Naive thymus-derived CD8-positive, alpha-beta T cell (primary cell): Measurements from ENCODE around the gene PSMG3. TPM values are rescaled to one million over a fixed set of nuclear protein-coding genes. Genes with fewer than 3 reads are reported as not detected.
A peak's percentile ranks its signal among the peaks of the same experiment; 100 is the strongest.

ENCODE experiments used
- ATAC-seq, 2 donors: fragments of 150-1000 bp; cut with Tn5 transposase in 1 of 2; sonication (Bioruptor Pico), chemical (Tn5 transposase) in 1 of 2; 1 replicate in 1 of 2; 2 replicates in 1 of 2; pipeline ENCODE4 v1.10.0; 2021; ENCODE audit warnings: mild to moderate bottlenecking in 2 of 2, moderate library complexity in 2 of 2
- POLR2A ChIA-PET: fragments of 350-600 bp; sonication (Branson Sonifier 250); formaldehyde crosslinking; loops from one replicate; lab custom pipeline; 2021; ENCODE audit warnings: antibody characterized with exemption; lab: Charles Lee
- DNase-seq, 10 donors: peaks; one replicate each; pipeline versions ENCODE4 v3.0.0 to v3.0.0-alpha.2; 2020 to 2022
- H3K27ac Mint-ChIP-seq, 10 donors: one replicate each; pipeline ENCODE4 v1.8.0; 2020 to 2022; ENCODE audit warnings: mild to moderate bottlenecking in 10 of 10, mixed read lengths in 10 of 10, moderate library complexity in 4 of 10, inconsistent platforms in 1 of 10
- H3K27me3 Mint-ChIP-seq, 5 donors: one replicate each; pipeline ENCODE4 v1.8.0; 2021 to 2022; ENCODE audit warnings: mixed read lengths in 5 of 5
- H3K36me3 Mint-ChIP-seq, 3 donors: one replicate each; pipeline ENCODE4 v1.8.0; 2020 to 2022; ENCODE audit warnings: mixed read lengths in 3 of 3, mild to moderate bottlenecking in 2 of 3, inconsistent platforms in 1 of 3
- H3K4me1 Mint-ChIP-seq, 4 donors: one replicate each; pipeline ENCODE4 v1.8.0; 2021 to 2022; ENCODE audit warnings: mixed read lengths in 4 of 4
- H3K4me3 Mint-ChIP-seq, 10 donors: one replicate each; pipeline ENCODE4 v1.8.0; 2020 to 2022; ENCODE audit warnings: mild to moderate bottlenecking in 10 of 10, mixed read lengths in 10 of 10, moderate library complexity in 6 of 10, inconsistent platforms in 1 of 10
- H3K9me3 Mint-ChIP-seq, 9 donors: one replicate each; pipeline ENCODE4 v1.8.0; 2020 to 2022; ENCODE audit warnings: mixed read lengths in 9 of 9, mild to moderate bottlenecking in 3 of 9, inconsistent platforms in 1 of 9, moderate library complexity in 1 of 9
- polyA plus RNA-seq, 3 donors: library from polyadenylated mRNA; unstranded; fragments of 300-500 nt; fragmentation: Illumina TruSeq; gene quantifications; one replicate each; pipeline ENCODE4 v1.2.3, GENCODE V29; 2021
- total RNA-seq, 8 experiments: library from RNA in 2 of 8; stranded (reverse) in 2 of 8; gene quantifications; one replicate each; pipeline ENCODE4 v1.2.3 and lab custom pipeline; 2021 to 2026

PSMG3 gene
- total and polyA plus RNA-seq, 5 experiments from 2014 or later = 24.3 to 45.8 (median 43.5) TPM

DNA sequence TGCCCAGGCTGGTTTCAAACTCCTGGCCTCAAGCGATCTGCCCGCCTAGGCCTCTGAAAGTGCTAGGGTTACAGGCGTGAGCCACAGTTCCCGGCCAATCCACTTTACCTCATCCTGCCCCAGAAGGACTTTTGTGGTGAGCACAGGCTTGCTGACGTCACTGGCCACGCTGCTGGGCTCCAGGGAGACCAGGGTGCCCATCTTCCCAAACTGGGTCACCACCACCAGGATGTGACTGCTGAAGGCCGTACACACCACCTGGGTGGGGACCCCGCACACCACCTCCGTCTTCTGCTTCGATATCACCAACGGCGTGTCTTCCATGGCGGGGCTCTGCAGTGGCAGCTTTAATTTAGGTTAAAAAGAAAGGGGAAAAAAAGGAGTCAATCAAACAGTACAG, 816 bp downstream of the PSMG3 start:
- ATAC-seq (no peak), DNase-seq (no peak)
- no peaks in the 10 kb centered on the region for H3K9me3 Mint-ChIP-seq

DNA sequence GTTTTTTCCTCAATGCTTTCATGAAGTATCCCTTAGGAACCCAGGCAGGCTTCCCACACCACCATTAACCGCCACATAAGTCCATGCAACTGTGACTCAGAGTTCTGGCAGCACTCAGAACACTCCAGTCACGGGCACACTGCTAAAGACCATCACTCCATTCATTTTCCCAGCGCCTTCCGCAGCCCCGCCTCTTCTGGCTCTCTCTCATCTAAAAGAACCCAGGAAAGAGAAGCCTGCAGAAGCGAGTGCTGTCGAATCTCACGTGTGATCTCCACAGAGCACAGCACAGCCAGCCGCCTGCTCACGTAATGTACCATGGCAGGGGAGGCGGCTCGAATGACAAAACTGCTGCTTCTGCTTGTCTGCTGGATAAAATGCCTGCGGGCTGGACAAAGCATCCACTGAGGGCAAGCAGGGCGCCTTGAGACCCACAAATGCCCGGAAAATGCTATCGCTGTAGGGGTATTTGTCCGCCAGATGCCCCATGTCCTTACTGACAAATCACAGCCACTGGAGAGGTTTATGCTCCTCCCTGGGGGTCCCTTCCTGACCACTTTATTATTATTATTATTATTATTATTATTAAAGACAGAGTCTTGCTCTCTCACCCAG, 1.8 kb downstream of the PSMG3 start:
- Mint-ChIP-seq H3K27me3 (no peaks in the 10 kb centered on the region), H3K27ac (peak overlapping the region in 3 of 10 donors; percentile 56 to 63 (median 57)), H3K36me3 (peaks cover 0 to 30% (median 0%) of the 10 kb centered on the region in 3 donors), H3K9me3 (no peaks in the 10 kb centered on the region), H3K4me3 (peak overlapping the region in 6 of 10 donors; percentile 30 to 60 (median 42)), H3K4me1 (peaks cover 8 to 33% (median 30%) of the 10 kb centered on the region in 4 donors)
- DNase-seq (no peak), ATAC-seq (no peak)
- POLR2A ChIA-PET = interaction anchor here (1.1 kb wide), 1 partner anchor 63 kb away, joined by 3 read pairs; no protein-coding TSS in a partner anchor

More for the DNA sequence above, 816 bp downstream of the PSMG3 start:
- Mint-ChIP-seq H3K36me3 (peaks cover 0 to 30% (median 0%) of the 10 kb centered on the region in 3 donors), H3K4me1 (peaks cover 10 to 33% (median 30%) of the 10 kb centered on the region in 4 donors), H3K27me3 (no peaks in the 10 kb centered on the region), H3K4me3 (peak overlapping the region; percentile 73 to 86 (median 85)), H3K27ac (peak overlapping the region; percentile 76 to 93 (median 86))
- POLR2A ChIA-PET = interaction anchor here (0.7 to 1.8 kb wide), 3 partner anchors 29 to 292 kb away, joined by 3 to 6 read pairs (median 5); no protein-coding TSS in a partner anchor

- H3K4me3 Mint-ChIP-seq = peak overlapping the region in 3 of 10 donors; percentile 37 to 55 (median 54)
- ATAC-seq (no peak), DNase-seq (no peak)
- no peaks in the 10 kb centered on the region for H3K27me3 Mint-ChIP-seq
- peaks cover 0 to 25% (median 0%) of the 10 kb centered on the region in 3 donors for H3K36me3 Mint-ChIP-seq
- no peaks in the 10 kb centered on the region for H3K9me3 Mint-ChIP-seq
- H3K27ac Mint-ChIP-seq = peak overlapping the region in 5 of 10 donors; percentile 35 to 85 (median 53)
- POLR2A ChIA-PET = no interaction called here
- peaks cover 8 to 30% (median 27%) of the 10 kb centered on the region in 4 donors for H3K4me1 Mint-ChIP-seq
These were observed 2.6 kb downstream of the PSMG3 start for GRCh38 chr7:1567049-1567771.

- H3K9me3 Mint-ChIP-seq = no peaks in the 10 kb centered on the region
- ATAC-seq (no peak), DNase-seq (no peak)
- POLR2A ChIA-PET = no interaction called here
- H3K4me1 Mint-ChIP-seq = peaks cover 11 to 27% (median 22%) of the 10 kb centered on the region in 4 donors
- peak overlapping the region in 1 of 10 donors; percentile 85 for H3K27ac Mint-ChIP-seq
- H3K36me3 Mint-ChIP-seq = peaks cover 0 to 25% (median 0%) of the 10 kb centered on the region in 3 donors
- no peaks in the 10 kb centered on the region for H3K27me3 Mint-ChIP-seq
- peak overlapping the region in 1 of 10 donors; percentile 37 for H3K4me3 Mint-ChIP-seq
These were observed 3.2 kb downstream of the PSMG3 start for GRCh38 chr7:1566687-1567048.

DNA sequence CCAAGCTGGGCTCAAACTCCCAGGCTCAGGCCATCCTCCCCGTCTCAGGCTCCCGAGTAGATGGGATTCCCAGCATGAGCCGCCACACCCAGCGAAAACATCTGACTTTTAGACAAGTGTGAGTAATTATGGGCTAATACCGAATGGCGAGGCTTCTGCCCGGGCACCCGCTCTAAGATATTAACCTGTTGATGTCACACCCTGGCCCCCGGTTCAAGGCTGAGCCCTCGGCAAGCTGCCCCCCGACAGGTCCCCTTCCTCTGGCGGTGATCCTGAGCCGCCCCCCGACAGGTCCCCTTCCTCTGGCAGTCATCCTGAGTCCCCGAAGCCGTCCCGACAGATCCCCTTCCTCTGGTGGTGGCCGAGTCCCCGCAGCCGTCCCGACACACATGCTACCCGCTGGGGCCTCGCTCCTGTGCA, 5.2 kb downstream of the PSMG3 start:
- Mint-ChIP-seq H3K36me3 (peaks cover 0 to 25% (median 0%) of the 10 kb centered on the region in 3 donors), H3K9me3 (no peaks in the 10 kb centered on the region)
- DNase-seq = no peak

DNA sequence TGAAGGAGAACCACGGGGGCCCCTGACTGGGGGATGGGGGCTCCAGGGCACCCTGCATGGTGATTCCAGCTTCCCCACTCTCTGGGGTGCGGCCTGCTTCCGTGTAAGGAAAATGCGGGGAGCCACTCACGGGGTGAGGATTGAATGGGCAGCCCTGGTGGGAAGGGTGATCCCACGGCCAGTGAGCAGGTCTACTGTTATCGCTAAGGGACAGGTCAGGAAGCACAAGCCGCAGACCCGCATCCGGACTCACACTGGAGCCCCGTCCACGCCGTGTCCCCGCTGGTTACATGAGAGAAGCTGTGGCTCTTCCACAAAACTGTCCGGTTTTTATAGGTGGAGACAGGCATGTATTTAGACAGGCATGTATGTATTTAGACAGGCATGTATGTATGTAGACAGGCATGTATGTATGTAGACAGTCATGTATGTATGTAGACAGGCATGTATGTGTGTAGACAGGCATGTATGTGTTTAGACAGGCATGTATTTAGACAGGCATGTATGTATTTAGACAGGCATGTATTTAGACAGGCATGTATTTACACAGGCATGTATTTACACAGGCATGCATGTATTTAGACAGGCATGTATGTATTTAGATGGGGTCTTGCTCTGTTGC, 5.7 kb downstream of the PSMG3 start:
- no peaks in the 10 kb centered on the region for H3K9me3 Mint-ChIP-seq
- H3K36me3 Mint-ChIP-seq = peaks cover 0 to 25% (median 0%) of the 10 kb centered on the region in 3 donors
- ATAC-seq (no peak), DNase-seq (no peak)
- no peak overlapping the region for H3K4me3 Mint-ChIP-seq
- peaks cover 7 to 19% (median 12%) of the 10 kb centered on the region in 4 donors for H3K4me1 Mint-ChIP-seq
- H3K27me3 Mint-ChIP-seq = no peaks in the 10 kb centered on the region
- H3K27ac Mint-ChIP-seq = peak overlapping the region in 1 of 10 donors; percentile 20
- POLR2A ChIA-PET = no interaction called here

More for the DNA sequence above, 5.2 kb downstream of the PSMG3 start:
- no peaks in the 10 kb centered on the region for H3K27me3 Mint-ChIP-seq
- H3K4me3 Mint-ChIP-seq = no peak overlapping the region
- H3K27ac Mint-ChIP-seq = peak overlapping the region in 2 of 10 donors; percentile 5 to 37
- no peak for ATAC-seq
- POLR2A ChIA-PET = no interaction called here
- H3K4me1 Mint-ChIP-seq = peaks cover 8 to 21% (median 13%) of the 10 kb centered on the region in 4 donors

- H3K4me1 Mint-ChIP-seq = peaks cover 0 to 4% (median 3%) of the 10 kb centered on the region in 4 donors
- no peak for DNase-seq
- H3K9me3 Mint-ChIP-seq = no peaks in the 10 kb centered on the region
- H3K27me3 Mint-ChIP-seq = no peaks in the 10 kb centered on the region
- peaks cover 0 to 17% (median 0%) of the 10 kb centered on the region in 3 donors for H3K36me3 Mint-ChIP-seq
- no peak overlapping the region for H3K4me3 Mint-ChIP-seq
- POLR2A ChIA-PET = no interaction called here
- H3K27ac Mint-ChIP-seq = no peak overlapping the region
- ATAC-seq = no peak
These were observed 7.2 kb downstream of the PSMG3 start for GRCh38 chr7:1562597-1563051.

DNA sequence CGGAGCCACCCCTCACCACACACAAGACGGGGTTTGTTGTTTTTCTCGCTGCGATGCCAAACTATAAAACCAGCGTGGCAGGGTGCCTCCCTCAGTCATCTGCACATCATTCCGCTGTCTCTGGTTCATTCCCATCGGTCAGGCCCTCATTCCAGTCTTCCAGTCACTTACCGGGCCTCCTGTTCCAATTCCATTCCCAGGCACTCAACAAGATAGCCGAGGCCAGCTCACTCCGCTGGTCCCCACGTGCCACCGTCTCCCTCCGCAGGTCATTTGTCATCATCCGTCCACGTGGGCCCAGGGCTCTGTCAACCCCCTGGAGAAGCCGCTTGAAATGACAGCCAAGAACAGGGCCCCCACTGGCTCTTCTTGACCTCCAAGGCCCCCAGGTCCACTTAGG, 7.7 kb downstream of the PSMG3 start:
- DNase-seq = no peak
- POLR2A ChIA-PET = no interaction called here
- H3K9me3 Mint-ChIP-seq = no peaks in the 10 kb centered on the region
- H3K4me1 Mint-ChIP-seq = peaks cover 0 to 4% (median 0%) of the 10 kb centered on the region in 4 donors
- no peak for ATAC-seq
- H3K4me3 Mint-ChIP-seq = no peak overlapping the region
- H3K36me3 Mint-ChIP-seq = peaks cover 0 to 12% (median 0%) of the 10 kb centered on the region in 3 donors
- peak overlapping the region in 2 of 10 donors; percentile 25 to 36 for H3K27ac Mint-ChIP-seq
- no peaks in the 10 kb centered on the region for H3K27me3 Mint-ChIP-seq

DNA sequence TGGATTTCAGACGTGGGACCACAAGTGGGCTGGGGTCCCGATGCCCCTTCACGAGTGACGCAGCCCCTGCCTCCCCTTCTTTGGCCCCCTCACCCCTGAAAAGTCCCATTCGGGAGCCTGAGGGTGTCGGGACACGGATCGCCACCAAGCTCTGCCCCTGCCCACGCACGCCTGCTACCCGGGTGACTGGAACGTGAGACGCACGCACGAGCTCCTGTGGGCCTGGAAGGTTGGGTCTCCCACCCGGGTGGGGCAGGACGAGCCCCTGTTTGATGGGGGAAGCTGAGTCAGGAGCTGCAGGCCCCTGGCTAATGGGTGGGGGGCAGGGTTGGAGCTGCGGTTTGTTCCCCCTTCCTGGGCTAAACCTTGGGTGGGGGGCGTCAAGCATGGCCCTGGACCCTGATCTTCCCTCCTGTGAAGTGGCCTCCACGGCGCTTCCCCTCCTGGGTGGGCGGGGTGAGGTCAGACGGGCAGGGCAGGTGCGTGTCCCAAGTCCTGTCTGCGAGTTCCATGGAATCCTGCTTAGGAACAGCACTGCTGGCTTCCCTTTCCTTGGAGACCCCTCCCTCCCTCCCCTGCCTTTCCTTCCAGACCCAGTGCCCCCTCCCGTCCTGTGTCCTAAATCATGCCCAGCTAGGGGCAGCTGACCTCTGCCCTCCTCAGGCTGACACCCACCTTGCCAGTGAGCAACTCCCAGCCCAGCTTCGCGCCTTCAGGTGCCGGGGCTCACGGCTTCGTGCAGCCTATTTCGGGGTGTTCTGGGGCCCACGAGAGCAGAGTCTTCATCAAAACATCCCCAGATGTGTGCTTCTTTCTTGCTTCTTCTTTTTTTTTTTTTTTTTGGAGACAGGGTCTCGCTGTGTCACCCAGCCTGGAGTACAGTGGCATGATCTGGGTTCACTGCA, 8.5 kb downstream of the PSMG3 start:
- peaks cover 0 to 7% (median 0%) of the 10 kb centered on the region in 3 donors for H3K36me3 Mint-ChIP-seq
- H3K4me3 Mint-ChIP-seq = no peak overlapping the region
- POLR2A ChIA-PET = no interaction called here
- no peak for DNase-seq
- H3K9me3 Mint-ChIP-seq = no peaks in the 10 kb centered on the region
- no peaks in the 10 kb centered on the region for H3K27me3 Mint-ChIP-seq
- peaks cover 0 to 4% (median 2%) of the 10 kb centered on the region in 4 donors for H3K4me1 Mint-ChIP-seq
- H3K27ac Mint-ChIP-seq = peak overlapping the region in 1 of 10 donors; percentile 56
- no peak for ATAC-seq

- H3K9me3 Mint-ChIP-seq = no peaks in the 10 kb centered on the region
- H3K27me3 Mint-ChIP-seq = no peaks in the 10 kb centered on the region
- no peak overlapping the region for H3K4me3 Mint-ChIP-seq
- DNase-seq = no peak
- peaks cover 0 to 9% (median 5%) of the 10 kb centered on the region in 4 donors for H3K4me1 Mint-ChIP-seq
- POLR2A ChIA-PET = interaction anchor here (0.6 kb wide), 1 partner anchor 888 kb away, joined by 3 read pairs; no protein-coding TSS in a partner anchor
- H3K36me3 Mint-ChIP-seq = peaks cover 0 to under 1% (median 0%) of the 10 kb centered on the region in 3 donors
- peak overlapping the region in 1 of 10 donors; percentile 56 for H3K27ac Mint-ChIP-seq
- ATAC-seq = no peak
These were observed 9.2 kb downstream of the PSMG3 start for GRCh38 chr7:1560620-1561031.

DNA sequence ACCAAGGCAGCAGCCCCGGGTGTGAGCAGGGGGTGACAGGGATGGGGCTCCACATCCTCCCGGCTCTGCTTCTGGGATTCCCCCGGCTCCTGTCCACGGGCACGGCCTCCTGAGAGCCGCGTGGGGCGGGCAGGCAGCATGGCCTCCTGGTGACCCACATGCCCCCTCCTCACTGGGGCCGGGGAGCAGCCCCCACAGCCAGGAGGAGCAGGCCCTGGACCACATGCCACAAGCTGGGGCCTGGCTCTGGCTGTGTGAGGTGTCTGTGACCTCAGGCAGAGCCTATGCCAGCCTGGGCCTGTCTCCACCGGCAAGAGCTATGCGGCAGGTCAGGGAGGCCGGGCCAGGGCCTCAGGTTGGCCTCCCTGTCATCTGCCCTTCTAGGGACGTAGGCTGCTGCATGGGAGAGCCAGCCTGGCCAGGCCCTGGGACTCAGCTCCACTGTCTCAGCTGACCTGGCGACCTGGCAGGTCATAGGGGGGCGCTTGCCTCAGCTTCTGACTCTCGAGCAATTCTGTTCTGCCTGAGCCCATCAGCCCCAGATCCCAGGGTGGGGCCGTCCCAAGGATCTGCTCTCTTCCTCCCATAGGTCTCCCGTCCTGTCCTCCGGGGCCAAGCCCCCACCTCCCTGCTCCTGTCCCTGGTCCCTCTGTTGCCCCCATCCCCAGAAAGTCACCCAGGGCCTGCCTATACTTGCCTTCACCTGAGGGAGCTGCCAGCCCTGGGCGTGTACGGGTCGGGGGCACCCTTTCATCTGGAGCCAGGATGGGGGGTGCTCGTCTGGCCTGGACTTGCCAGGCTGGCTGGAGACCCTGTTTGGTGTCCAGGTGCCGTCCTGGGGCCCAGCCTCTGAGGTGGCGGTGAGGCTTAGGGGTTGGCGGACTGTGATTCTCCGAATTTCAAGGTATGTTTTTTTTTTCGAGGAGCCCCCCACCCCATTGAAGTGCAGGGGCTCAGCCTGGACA, 9.9 kb downstream of the PSMG3 start:
- H3K4me3 Mint-ChIP-seq = no peak overlapping the region
- no peaks in the 10 kb centered on the region for H3K27me3 Mint-ChIP-seq
- H3K4me1 Mint-ChIP-seq = peaks cover 0 to 9% (median 5%) of the 10 kb centered on the region in 4 donors
- ATAC-seq = no peak
- POLR2A ChIA-PET = interaction anchor here (0.6 to 1.0 kb wide), 2 partner anchors 10 to 887 kb away, joined by 3 read pairs; no protein-coding TSS in a partner anchor
- H3K9me3 Mint-ChIP-seq = no peaks in the 10 kb centered on the region
- DNase-seq = no peak
- H3K27ac Mint-ChIP-seq = no peak overlapping the region
- no peaks in the 10 kb centered on the region for H3K36me3 Mint-ChIP-seq
